ENCODE measurements around the gene SUGCT.

Gene SUGCT

GRCh38 chr7:40845943-40846342 lies 711.1 kb downstream of the SUGCT start:
- no peak for DNase-seq

GRCh38 chr7:40847921-40848320 lies 713.1 kb downstream of the SUGCT start:
- no peak for DNase-seq

GRCh38 chr7:40848541-40849221 lies 713.9 kb downstream of the SUGCT start:
- DNase-seq = no peak

GRCh38 chr7:40850017-40850416 lies 715.2 kb downstream of the SUGCT start:
- no peak for DNase-seq

GRCh38 chr7:40851001-40851400 lies 716.2 kb downstream of the SUGCT start:
- DNase-seq = no peak

GRCh38 chr7:40859076-40859475 lies 724.3 kb downstream of the SUGCT start:
- DNase-seq = no peak

GRCh38 chr7:40859965-40860543 lies 725.2 kb downstream of the SUGCT start:
- DNase-seq = no peak

GRCh38 chr7:40865441-40866233 lies 730.8 kb downstream of the SUGCT start:
- DNase-seq = no peak

GRCh38 chr7:40866601-40867000 lies 731.8 kb downstream of the SUGCT start:
- DNase-seq = no peak

- no peak for DNase-seq
Measured at GRCh38 chr7:40870108-40870507, 735.3 kb downstream of the SUGCT start.

- DNase-seq = no peak
Measured at GRCh38 chr7:40873248-40873647, 738.4 kb downstream of the SUGCT start.

GRCh38 chr7:40874756-40875155 lies 740.0 kb downstream of the SUGCT start:
- DNase-seq = no peak

GRCh38 chr7:40876601-40877000 lies 741.8 kb downstream of the SUGCT start:
- DNase-seq = no peak

GRCh38 chr7:40879941-40880543 lies 745.2 kb downstream of the SUGCT start:
- DNase-seq = no peak

- DNase-seq = no peak
Measured at GRCh38 chr7:40880581-40880980, 745.8 kb downstream of the SUGCT start.

- no peak for DNase-seq
Measured at GRCh38 chr7:40881405-40881926, 746.7 kb downstream of the SUGCT start.

- no peak for DNase-seq
Measured at GRCh38 chr7:40882071-40882658, 747.4 kb downstream of the SUGCT start.

- DNase-seq = no peak
Measured at GRCh38 chr7:40883826-40884225, 749.0 kb downstream of the SUGCT start.

GRCh38 chr7:40884241-40884640 lies 749.4 kb downstream of the SUGCT start:
- DNase-seq = no peak

GRCh38 chr7:40885503-40885902 lies 750.7 kb downstream of the SUGCT start:
- DNase-seq = no peak

GRCh38 chr7:40887099-40887498 lies 752.3 kb downstream of the SUGCT start:
- no peak for DNase-seq

GRCh38 chr7:40888499-40888898 lies 753.7 kb downstream of the SUGCT start:
- no peak for DNase-seq

- DNase-seq = no peak
Measured at GRCh38 chr7:40889099-40889498, 754.3 kb downstream of the SUGCT start.
